IPS DF 4.7 (cell line): ENCODE data around the gene OR9A2.

Source experiments
- DNase-seq: peaks from one replicate; pipeline ENCODE4 v3.0.0-alpha.2; 2013; ENCODE audit warnings: low spot score; ENCODE audit errors: extremely low read depth

The OR9A2 gene

GRCh38 chr7:143027032-143027431, at the start of gene OR9A2:
OR9A2 (minus strand) TSS chr7:143027132; CDS start chr7:143027132, 0 bp downstream.
- DNase-seq, result no peak

- DNase-seq, result no peak
Observed at GRCh38 chr7:143074141-143074540, 47.2 kb upstream of the OR9A2 start.

GRCh38 chr7:143073556-143073955, 46.6 kb upstream of the OR9A2 start:
- no peak for DNase-seq

GRCh38 chr7:143069912-143070500, 43.1 kb upstream of the OR9A2 start:
- no peak for DNase-seq

GRCh38 chr7:143068446-143068845, 41.5 kb upstream of the OR9A2 start:
- DNase-seq, result no peak

- no peak for DNase-seq
Observed at GRCh38 chr7:143063741-143064140, 36.8 kb upstream of the OR9A2 start.

GRCh38 chr7:143055754-143056153, 28.8 kb upstream of the OR9A2 start:
- no peak for DNase-seq

GRCh38 chr7:143054621-143055020, 27.7 kb upstream of the OR9A2 start:
- DNase-seq, result no peak

- DNase-seq, result no peak
Observed at GRCh38 chr7:143052041-143052440, 25.1 kb upstream of the OR9A2 start, which contains the start of gene OR6V1. OR6V1 (plus strand) TSS chr7:143052341; CDS start chr7:143052341, 0 bp downstream.

GRCh38 chr7:143050931-143051330, 24.0 kb upstream of the OR9A2 start:
- DNase-seq, result no peak

- DNase-seq, result no peak
Observed at GRCh38 chr7:143049362-143049761, 22.4 kb upstream of the OR9A2 start.

GRCh38 chr7:143048827-143049226, 21.9 kb upstream of the OR9A2 start:
- no peak for DNase-seq

GRCh38 chr7:143047326-143047725, 20.4 kb upstream of the OR9A2 start:
- DNase-seq, result no peak

GRCh38 chr7:143046426-143046851, 19.5 kb upstream of the OR9A2 start:
- DNase-seq, result no peak

- no peak for DNase-seq
Observed at GRCh38 chr7:143043391-143043790, 16.5 kb upstream of the OR9A2 start.

GRCh38 chr7:143042790-143043271, 15.9 kb upstream of the OR9A2 start:
- no peak for DNase-seq

GRCh38 chr7:143042159-143042789, 15.3 kb upstream of the OR9A2 start:
- DNase-seq, result no peak

GRCh38 chr7:143041346-143041745, 14.4 kb upstream of the OR9A2 start:
- no peak for DNase-seq

- DNase-seq, result no peak
Observed at GRCh38 chr7:143040209-143040715, 13.3 kb upstream of the OR9A2 start.

- no peak for DNase-seq
Observed at GRCh38 chr7:143038635-143039034, 11.7 kb upstream of the OR9A2 start.

GRCh38 chr7:143027683-143028082, 751 bp upstream of the OR9A2 start:
- DNase-seq, result no peak

GRCh38 chr7:143025371-143025770, 1.6 kb downstream of the OR9A2 start:
- DNase-seq, result no peak

- DNase-seq, result no peak
Observed at GRCh38 chr7:143023047-143023446, 3.9 kb downstream of the OR9A2 start.
